ENCODE data around the gene CTXND1.
A peak's percentile ranks its signal among the peaks of the same experiment; 100 is the strongest.
"Not testable (repeated sequence)": the region's sequence is repeated elsewhere in the genome, so short reads cannot be mapped to it uniquely, and the experiment has no call there.

CTXND1 gene

GRCh38 chr15:80252121-80252518 is at the start of gene CTXND1:
Gene CTXND1, minus strand, starts transcription at chr15:80252213. Its CDS starts 50,264 bp downstream, at chr15:80201949.
- H3K27ac ChIP-seq (ENCODE audit: low read length), result no peak within 1 kb of the TSS

DNA sequence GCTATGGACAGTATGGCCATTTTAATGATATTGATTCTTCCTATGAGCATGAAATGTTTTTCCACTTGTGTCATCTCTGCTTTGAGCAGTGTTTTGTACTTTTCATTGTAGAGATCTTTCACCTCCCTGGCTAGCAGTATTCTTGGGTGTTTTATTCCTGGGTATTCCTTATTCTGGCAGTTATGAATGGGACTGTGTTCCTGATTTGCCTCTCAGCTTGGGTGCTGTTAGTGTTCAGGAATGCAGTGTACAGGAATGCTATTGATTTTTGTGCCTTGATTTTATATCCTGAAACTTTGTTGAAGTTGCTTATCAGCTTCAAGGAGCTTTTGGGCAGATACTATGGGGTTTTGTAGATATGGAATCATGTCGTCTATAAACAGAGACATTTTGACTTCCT is 49.5 kb upstream of the CTXND1 start:
- H3K36me3 ChIP-seq (ENCODE audit: control insufficient read depth, low read depth, low read length), result no peaks in the 10 kb centered on the region
- H3K27ac ChIP-seq (ENCODE audit: low read length), result no peak overlapping the region
- H3K4me1 ChIP-seq (ENCODE audit: control insufficient read depth, low read depth, low read length), result no peaks in the 10 kb centered on the region
- H3K27me3 ChIP-seq (ENCODE audit: control insufficient read depth, insufficient read depth, low read length), result no peaks in the 10 kb centered on the region
- H3K9me3 ChIP-seq (ENCODE audit: control insufficient read depth, low read depth, low read length), result no peaks in the 10 kb centered on the region
- no peak overlapping the region for H3K9ac ChIP-seq (ENCODE audit: low read length)
- H3K4me3 ChIP-seq (ENCODE audit: low read length), result no peak overlapping the region

More at GRCh38 chr15:80252121-80252518, at the start of gene CTXND1:
- peaks cover 1% of the 10 kb centered on the region for H3K4me1 ChIP-seq (ENCODE audit: control insufficient read depth, low read depth, low read length)
- no peaks in the 10 kb centered on the region for H3K9me3 ChIP-seq (ENCODE audit: control insufficient read depth, low read depth, low read length)
- peak within 1 kb of the TSS; percentile 56 for H3K4me3 ChIP-seq (ENCODE audit: low read length)
- no peaks in the 10 kb centered on the region for H3K36me3 ChIP-seq (ENCODE audit: control insufficient read depth, low read depth, low read length)
- no peak within 1 kb of the TSS for H3K9ac ChIP-seq (ENCODE audit: low read length)
- peaks cover 60% of the 10 kb centered on the region for H3K27me3 ChIP-seq (ENCODE audit: control insufficient read depth, insufficient read depth, low read length)

DNA sequence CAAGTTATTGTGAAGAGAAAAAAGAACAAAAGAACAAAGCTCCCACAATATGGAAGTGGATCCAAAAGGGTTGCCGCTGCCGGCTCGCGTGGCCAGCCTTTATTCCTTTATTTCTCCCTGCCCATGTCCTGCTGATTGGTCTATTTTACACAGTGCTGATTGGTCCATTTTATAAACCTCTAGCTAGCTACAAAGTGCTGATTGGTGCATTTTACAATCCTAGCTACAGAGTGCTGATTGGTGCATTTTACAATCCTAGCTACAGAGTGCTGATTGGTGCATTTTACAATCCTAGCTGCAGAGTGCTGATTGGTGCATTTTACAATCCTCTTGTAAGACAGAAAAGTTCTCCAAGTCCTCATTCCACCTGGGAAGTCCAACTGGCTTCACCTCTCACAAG is 43.8 kb upstream of the CTXND1 start:
- not testable (repeated sequence) for H3K27ac ChIP-seq (ENCODE audit: low read length); H3K9ac ChIP-seq (ENCODE audit: low read length); H3K9me3 ChIP-seq (ENCODE audit: control insufficient read depth, low read depth, low read length)

DNA sequence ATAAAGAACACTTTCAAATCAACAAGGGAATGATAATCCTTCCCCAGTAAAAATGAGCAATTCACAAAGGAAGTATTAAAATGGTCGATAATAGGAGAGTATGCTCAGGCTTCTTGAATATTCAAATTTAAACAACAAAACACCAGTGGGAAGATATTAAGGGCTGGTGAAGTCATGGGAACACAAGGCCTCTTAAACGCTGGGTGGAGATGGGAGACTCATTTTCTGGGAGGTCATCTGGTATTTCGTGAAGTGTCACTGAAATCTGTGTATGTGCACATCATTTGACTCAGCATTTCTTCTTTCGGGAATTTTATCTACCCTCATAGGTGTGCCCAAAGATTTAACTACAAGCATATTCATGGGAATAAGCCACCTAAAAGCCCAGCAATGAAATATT is 40.1 kb upstream of the CTXND1 start:
- Histone ChIP-seq H3K9ac (ENCODE audit: low read length) (no peak overlapping the region), H3K27ac (ENCODE audit: low read length) (no peak overlapping the region), H3K36me3 (ENCODE audit: control insufficient read depth, low read depth, low read length) (no peaks in the 10 kb centered on the region), H3K4me1 (ENCODE audit: control insufficient read depth, low read depth, low read length) (no peaks in the 10 kb centered on the region), H3K9me3 (ENCODE audit: control insufficient read depth, low read depth, low read length) (no peaks in the 10 kb centered on the region), H3K4me3 (ENCODE audit: low read length) (no peak overlapping the region), H3K27me3 (ENCODE audit: control insufficient read depth, insufficient read depth, low read length) (no peaks in the 10 kb centered on the region)

More for the DNA sequence above, 43.8 kb upstream of the CTXND1 start:
- H3K36me3 ChIP-seq (ENCODE audit: control insufficient read depth, low read depth, low read length); H3K4me3 ChIP-seq (ENCODE audit: low read length); H3K4me1 ChIP-seq (ENCODE audit: control insufficient read depth, low read depth, low read length); H3K27me3 ChIP-seq (ENCODE audit: control insufficient read depth, insufficient read depth, low read length): not testable (repeated sequence)

- H3K4me3 ChIP-seq (ENCODE audit: low read length); H3K27me3 ChIP-seq (ENCODE audit: control insufficient read depth, insufficient read depth, low read length); H3K4me1 ChIP-seq (ENCODE audit: control insufficient read depth, low read depth, low read length); H3K9me3 ChIP-seq (ENCODE audit: control insufficient read depth, low read depth, low read length); H3K27ac ChIP-seq (ENCODE audit: low read length); H3K36me3 ChIP-seq (ENCODE audit: control insufficient read depth, low read depth, low read length); H3K9ac ChIP-seq (ENCODE audit: low read length): not testable (repeated sequence)
These were observed 38.9 kb upstream of the CTXND1 start for GRCh38 chr15:80290891-80291290.

DNA sequence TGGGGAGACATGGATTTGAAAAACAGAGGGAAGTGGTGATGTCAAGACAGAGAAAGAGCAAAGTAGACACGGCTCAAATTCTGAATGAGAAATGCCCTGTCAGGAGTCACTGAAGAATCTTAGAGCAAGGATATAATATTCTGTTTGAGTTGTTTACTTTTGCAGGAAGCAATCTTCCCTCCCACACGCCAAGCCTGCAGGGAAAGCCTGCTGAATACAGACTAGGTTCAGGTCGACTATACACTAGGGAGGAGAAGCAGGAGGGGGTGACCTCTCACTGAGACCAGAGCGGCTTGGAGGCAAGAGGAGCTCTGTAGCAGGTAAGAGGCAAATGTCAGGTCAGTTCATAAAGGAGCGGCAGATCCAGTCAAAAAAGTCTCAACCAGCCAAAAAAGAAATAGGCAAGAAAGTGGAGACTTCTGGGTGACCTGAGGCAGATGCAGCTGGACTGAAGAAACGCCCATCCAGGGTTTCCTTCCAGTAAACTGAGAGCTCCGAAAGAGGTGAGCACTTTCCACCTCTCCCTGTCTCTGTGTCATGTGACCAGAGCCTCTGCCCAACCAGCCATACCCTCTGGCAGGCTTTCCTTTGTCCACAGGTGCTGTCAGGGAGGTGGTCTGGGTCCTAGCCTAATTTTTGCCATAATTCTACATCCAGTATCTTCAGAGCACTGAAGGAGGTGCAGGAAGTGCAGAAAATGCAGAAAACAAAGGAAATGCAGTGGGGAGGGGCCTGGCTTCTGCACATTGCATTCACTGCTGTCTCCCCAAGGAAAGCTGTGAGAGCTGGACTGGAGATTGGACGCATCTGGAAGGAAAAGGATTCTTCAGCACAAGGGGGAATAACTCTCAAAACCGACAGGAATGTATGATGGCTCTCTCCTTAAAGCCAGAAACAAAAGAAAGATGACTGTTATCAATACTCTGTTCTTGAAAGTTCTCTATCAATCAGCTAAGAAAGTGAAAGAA is 37.8 kb upstream of the CTXND1 start:
- H3K9ac ChIP-seq (ENCODE audit: low read length), result no peak overlapping the region
- H3K9me3 ChIP-seq (ENCODE audit: control insufficient read depth, low read depth, low read length), result no peaks in the 10 kb centered on the region
- no peaks in the 10 kb centered on the region for H3K4me1 ChIP-seq (ENCODE audit: control insufficient read depth, low read depth, low read length)
- no peak overlapping the region for H3K4me3 ChIP-seq (ENCODE audit: low read length)
- H3K27ac ChIP-seq (ENCODE audit: low read length), result no peak overlapping the region
- no peaks in the 10 kb centered on the region for H3K27me3 ChIP-seq (ENCODE audit: control insufficient read depth, insufficient read depth, low read length)
- no peaks in the 10 kb centered on the region for H3K36me3 ChIP-seq (ENCODE audit: control insufficient read depth, low read depth, low read length)

GRCh38 chr15:80288131-80288530 is 36.1 kb upstream of the CTXND1 start:
- Histone ChIP-seq H3K27ac (ENCODE audit: low read length) (no peak overlapping the region), H3K9ac (ENCODE audit: low read length) (no peak overlapping the region), H3K4me3 (ENCODE audit: low read length) (no peak overlapping the region), H3K36me3 (ENCODE audit: control insufficient read depth, low read depth, low read length) (no peaks in the 10 kb centered on the region), H3K4me1 (ENCODE audit: control insufficient read depth, low read depth, low read length) (no peaks in the 10 kb centered on the region), H3K27me3 (ENCODE audit: control insufficient read depth, insufficient read depth, low read length) (no peaks in the 10 kb centered on the region), H3K9me3 (ENCODE audit: control insufficient read depth, low read depth, low read length) (no peaks in the 10 kb centered on the region)

DNA sequence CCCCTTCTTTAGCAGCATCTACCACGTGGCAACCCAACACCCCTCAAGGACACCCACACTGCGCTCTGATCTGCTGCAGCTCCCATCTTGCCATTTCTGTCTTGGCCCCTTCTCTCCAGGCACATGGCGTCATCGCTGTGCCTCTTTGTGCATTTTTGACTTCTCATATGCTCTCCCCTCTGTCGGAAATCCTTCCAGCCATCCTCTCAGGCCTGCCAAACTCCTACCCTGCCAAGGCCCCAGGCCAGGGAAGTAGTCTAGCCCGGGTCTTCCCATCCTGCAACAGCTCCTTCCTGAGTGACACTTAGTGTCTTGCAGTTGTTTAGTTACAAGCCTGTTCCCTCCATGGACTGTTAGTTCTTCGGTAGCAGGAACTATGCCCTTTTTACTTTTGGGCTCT is 34.0 kb upstream of the CTXND1 start:
- H3K4me3 ChIP-seq (ENCODE audit: low read length), result no peak overlapping the region
- no peaks in the 10 kb centered on the region for H3K36me3 ChIP-seq (ENCODE audit: control insufficient read depth, low read depth, low read length)
- H3K27me3 ChIP-seq (ENCODE audit: control insufficient read depth, insufficient read depth, low read length), result no peaks in the 10 kb centered on the region
- no peak overlapping the region for H3K9ac ChIP-seq (ENCODE audit: low read length)
- no peaks in the 10 kb centered on the region for H3K9me3 ChIP-seq (ENCODE audit: control insufficient read depth, low read depth, low read length)
- H3K27ac ChIP-seq (ENCODE audit: low read length), result no peak overlapping the region
- H3K4me1 ChIP-seq (ENCODE audit: control insufficient read depth, low read depth, low read length), result no peaks in the 10 kb centered on the region

DNA sequence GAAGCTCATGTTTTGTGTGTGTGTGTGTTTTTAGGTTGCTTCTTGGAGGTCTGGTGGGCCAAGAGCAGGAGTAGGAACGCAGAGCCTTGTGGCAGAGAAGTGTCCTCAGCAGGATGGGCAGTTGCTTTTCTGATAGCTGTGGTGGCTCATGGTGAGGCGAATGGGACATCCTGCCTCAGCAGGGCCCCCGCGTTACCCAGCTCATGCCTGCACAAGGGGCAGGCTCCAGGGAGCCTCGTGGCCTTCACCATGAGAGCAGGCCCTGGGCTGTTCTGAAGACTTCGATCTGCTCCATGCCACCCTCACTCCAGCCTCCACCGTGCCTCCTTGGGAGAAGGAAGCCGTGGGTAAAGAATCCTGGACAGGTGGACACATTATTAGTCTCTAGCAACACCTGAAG is 33.4 kb upstream of the CTXND1 start:
- Histone ChIP-seq H3K4me3 (ENCODE audit: low read length) (no peak overlapping the region), H3K36me3 (ENCODE audit: control insufficient read depth, low read depth, low read length) (no peaks in the 10 kb centered on the region), H3K27me3 (ENCODE audit: control insufficient read depth, insufficient read depth, low read length) (no peaks in the 10 kb centered on the region), H3K27ac (ENCODE audit: low read length) (no peak overlapping the region), H3K9me3 (ENCODE audit: control insufficient read depth, low read depth, low read length) (no peaks in the 10 kb centered on the region), H3K4me1 (ENCODE audit: control insufficient read depth, low read depth, low read length) (no peaks in the 10 kb centered on the region), H3K9ac (ENCODE audit: low read length) (no peak overlapping the region)

DNA sequence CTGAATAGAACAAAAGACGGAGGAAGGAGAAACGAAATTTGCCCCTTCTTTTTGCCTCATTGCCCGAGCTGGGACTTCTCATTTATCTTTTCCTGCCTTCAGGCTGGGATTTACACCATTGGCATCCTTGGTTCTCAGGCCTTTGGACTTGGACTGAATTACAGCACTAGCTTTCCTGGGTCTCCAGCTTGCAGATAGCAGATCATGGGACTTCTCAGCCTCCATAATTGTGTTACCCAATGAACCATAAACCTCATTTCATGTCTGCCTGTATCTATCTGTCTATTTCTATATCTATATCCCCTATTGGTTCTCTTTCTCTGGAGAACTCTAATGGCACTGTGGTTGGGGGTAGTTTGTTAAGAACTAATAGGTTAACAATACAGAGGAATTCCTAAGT is 31.5 kb upstream of the CTXND1 start:
- Histone ChIP-seq H3K4me1 (ENCODE audit: control insufficient read depth, low read depth, low read length) (no peaks in the 10 kb centered on the region), H3K27me3 (ENCODE audit: control insufficient read depth, insufficient read depth, low read length) (no peaks in the 10 kb centered on the region), H3K27ac (ENCODE audit: low read length) (no peak overlapping the region), H3K36me3 (ENCODE audit: control insufficient read depth, low read depth, low read length) (no peaks in the 10 kb centered on the region), H3K9me3 (ENCODE audit: control insufficient read depth, low read depth, low read length) (no peaks in the 10 kb centered on the region), H3K9ac (ENCODE audit: low read length) (no peak overlapping the region), H3K4me3 (ENCODE audit: low read length) (no peak overlapping the region)

- no peaks in the 10 kb centered on the region for H3K36me3 ChIP-seq (ENCODE audit: control insufficient read depth, low read depth, low read length)
- no peak overlapping the region for H3K27ac ChIP-seq (ENCODE audit: low read length)
- H3K9me3 ChIP-seq (ENCODE audit: control insufficient read depth, low read depth, low read length), result no peaks in the 10 kb centered on the region
- H3K4me3 ChIP-seq (ENCODE audit: low read length), result no peak overlapping the region
- H3K4me1 ChIP-seq (ENCODE audit: control insufficient read depth, low read depth, low read length), result no peaks in the 10 kb centered on the region
- no peaks in the 10 kb centered on the region for H3K27me3 ChIP-seq (ENCODE audit: control insufficient read depth, insufficient read depth, low read length)
- H3K9ac ChIP-seq (ENCODE audit: low read length), result no peak overlapping the region
These were observed 25.1 kb upstream of the CTXND1 start for GRCh38 chr15:80277147-80277546.

DNA sequence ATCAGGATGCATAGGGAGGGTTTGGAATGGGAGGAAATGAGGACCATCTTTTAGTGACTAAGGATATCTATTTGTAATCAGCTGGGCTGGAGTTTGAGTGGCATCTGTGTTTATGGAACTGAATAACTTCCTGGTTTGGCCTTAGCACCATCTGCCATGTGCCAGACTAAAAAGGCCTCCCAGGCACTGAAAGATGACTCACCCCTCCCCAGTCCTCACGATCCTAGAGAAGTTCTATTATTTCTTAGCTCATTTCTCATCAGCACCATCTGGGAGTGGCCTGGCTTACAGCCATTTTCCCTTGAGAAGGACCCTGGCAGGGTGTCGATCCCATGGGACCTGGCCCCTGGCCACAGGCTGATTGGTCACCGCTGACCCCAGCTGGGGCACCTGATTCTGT is 23.9 kb upstream of the CTXND1 start:
- Histone ChIP-seq H3K27me3 (ENCODE audit: control insufficient read depth, insufficient read depth, low read length) (no peaks in the 10 kb centered on the region), H3K9ac (ENCODE audit: low read length) (no peak overlapping the region), H3K4me1 (ENCODE audit: control insufficient read depth, low read depth, low read length) (no peaks in the 10 kb centered on the region), H3K36me3 (ENCODE audit: control insufficient read depth, low read depth, low read length) (no peaks in the 10 kb centered on the region), H3K4me3 (ENCODE audit: low read length) (no peak overlapping the region), H3K9me3 (ENCODE audit: control insufficient read depth, low read depth, low read length) (no peaks in the 10 kb centered on the region), H3K27ac (ENCODE audit: low read length) (no peak overlapping the region)

All from iPS-18a (cell line).